HEK293 (cell line): ENCODE data around the gene TMEM131L.

Experiments used
- CTCF ChIP-seq: fragments of 450-650 bp; formaldehyde crosslinking; IDR thresholded peaks from 2 replicates; pipeline ENCODE4 v1.5.1; 2016; ENCODE audit warnings: missing biosample characterization, missing genetic modification characterization
- YY1 ChIP-seq: fragments of 450-650 bp; formaldehyde crosslinking; IDR thresholded peaks from 2 replicates; pipeline ENCODE4 v1.5.1; 2018; ENCODE audit warnings: missing biosample characterization, missing genetic modification characterization
- ZBTB17 ChIP-seq: fragments of 450-650 bp; formaldehyde crosslinking; IDR thresholded peaks from 2 replicates; pipeline ENCODE4 v1.5.1; 2016; ENCODE audit warnings: missing biosample characterization, missing genetic modification characterization
- ZBTB20 ChIP-seq: fragments of 450-650 bp; formaldehyde crosslinking; IDR thresholded peaks from 2 replicates; pipeline ENCODE4 v1.5.1; 2016; ENCODE audit warnings: missing biosample characterization, missing genetic modification characterization
- ZNF560 ChIP-seq: fragments of 450-650 bp; formaldehyde crosslinking; IDR thresholded peaks from 2 replicates; pipeline ENCODE4 v1.5.1; 2017; ENCODE audit warnings: missing biosample characterization, missing genetic modification characterization, borderline replicate concordance

DNA sequence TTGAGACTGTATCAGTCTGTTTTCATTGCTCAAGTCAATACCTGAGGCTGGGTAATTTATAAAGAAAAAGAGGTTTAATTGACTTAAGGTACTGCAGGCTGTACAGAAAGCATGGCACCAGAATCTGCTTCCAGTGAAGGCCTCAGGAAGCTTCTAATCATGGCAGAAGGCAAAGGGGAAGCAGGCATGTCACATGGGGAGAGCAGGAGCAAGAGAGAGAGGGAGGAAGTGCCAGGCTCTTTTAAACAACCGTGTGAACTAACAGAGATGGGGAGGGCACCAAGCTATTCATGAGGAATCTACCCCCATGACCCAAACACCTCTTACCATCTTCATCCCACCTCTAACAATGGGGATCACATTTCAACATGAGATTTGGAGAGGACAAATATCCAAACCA, 7.2 kb upstream of the TMEM131L start:
- TF ChIP-seq ZNF560 (no peak), CTCF (tag by site-specific recombination) (no peak), ZBTB17 (tag by site-specific recombination) (no peak), ZBTB20 (tag by site-specific recombination) (no peak), YY1 (no peak)
